ENCODE measurements around the gene PLEKHB1.

Gene PLEKHB1

GRCh38 chr11:73652856-73653559, 6.6 kb downstream of the PLEKHB1 start:
- H3K4me3 ChIP-seq (ENCODE audit: low read length) = no peak overlapping the region
- no peak for TF ChIP-seq CTCF (IDR thresholded peaks at IDR 0.05; ENCODE audit: insufficient read depth, low read depth, low read length, missing control alignments)
- peak; percentile 22 for DNase-seq (ENCODE audit: low read depth)

GRCh38 chr11:73653996-73654395, 7.6 kb downstream of the PLEKHB1 start:
- TF ChIP-seq CTCF (IDR thresholded peaks at IDR 0.05; ENCODE audit: insufficient read depth, low read depth, low read length, missing control alignments) = no peak
- H3K4me3 ChIP-seq (ENCODE audit: low read length) = no peak overlapping the region
- DNase-seq (ENCODE audit: low read depth) = no peak

- no peak for DNase-seq (ENCODE audit: low read depth)
- no peak for TF ChIP-seq CTCF (IDR thresholded peaks at IDR 0.05; ENCODE audit: insufficient read depth, low read depth, low read length, missing control alignments)
- H3K4me3 ChIP-seq (ENCODE audit: low read length) = no peak overlapping the region
Measured at GRCh38 chr11:73654482-73655021, 8.2 kb downstream of the PLEKHB1 start.

GRCh38 chr11:73655686-73656085, 9.3 kb downstream of the PLEKHB1 start:
- DNase-seq (ENCODE audit: low read depth) = no peak
- no peak for TF ChIP-seq CTCF (IDR thresholded peaks at IDR 0.05; ENCODE audit: insufficient read depth, low read depth, low read length, missing control alignments)
- no peak overlapping the region for H3K4me3 ChIP-seq (ENCODE audit: low read length)

GRCh38 chr11:73656985-73657384, 10.6 kb downstream of the PLEKHB1 start:
- TF ChIP-seq CTCF (IDR thresholded peaks at IDR 0.05; ENCODE audit: insufficient read depth, low read depth, low read length, missing control alignments) = no peak
- no peak overlapping the region for H3K4me3 ChIP-seq (ENCODE audit: low read length)
- DNase-seq (ENCODE audit: low read depth) = no peak

GRCh38 chr11:73659961-73660360, 13.6 kb downstream of the PLEKHB1 start:
- no peak overlapping the region for H3K4me3 ChIP-seq (ENCODE audit: low read length)
- peak; percentile 73 for DNase-seq (ENCODE audit: low read depth)
- TF ChIP-seq CTCF (IDR thresholded peaks at IDR 0.05; ENCODE audit: insufficient read depth, low read depth, low read length, missing control alignments) = no peak
